Thyroid gland (tissue), 4 donors: Measurements from ENCODE around the gene THRB.

ENCODE experiments used
- POLR2A ChIP-seq, 2 donors: fragments of 450-650 bp; IDR thresholded peaks; one replicate each; pipeline ENCODE4 v1.6.1; 2017; ENCODE audit warnings: antibody characterized with exemption in 2 of 2, mild to moderate bottlenecking in 2 of 2, moderate library complexity in 1 of 2
- TF ChIP-seq, protein P1 (sequence below), 6 experiments: fragments of 200-600 bp in 3 of 6; fragments of 450-650 bp in 3 of 6; sonication (generic) in 3 of 6; IDR thresholded peaks; one replicate each; pipeline ENCODE4 v1.5.1; 2016 to 2019; ENCODE audit warnings: antibody characterized with exemption in 6 of 6, mild to moderate bottlenecking in 2 of 6, inconsistent platforms in 1 of 6, moderate library complexity in 1 of 6

DNA sequence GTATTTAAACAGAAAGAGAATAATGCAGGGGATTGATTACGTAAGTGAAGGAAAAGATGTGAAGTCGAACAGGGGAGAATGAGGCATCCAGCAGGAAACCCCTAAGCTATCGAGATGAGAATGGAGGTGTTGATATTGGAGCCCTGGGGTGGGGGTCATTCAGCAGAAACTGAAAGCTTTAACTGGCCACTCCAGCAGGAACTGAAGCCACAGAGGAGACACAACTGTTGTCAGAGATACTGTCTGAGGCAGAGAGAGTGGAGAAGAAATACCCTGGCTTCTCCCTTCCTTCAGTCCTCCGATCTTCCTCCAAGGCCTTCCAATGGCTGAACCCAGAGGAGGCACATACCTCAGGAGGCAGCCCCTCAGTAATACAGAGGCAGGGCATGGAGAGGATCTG lies 152.4 kb downstream of the THRB start:
- no peak for TF ChIP-seq POLR2A (IDR thresholded peaks at IDR 0.05)
- TF ChIP-seq, protein P1, sequence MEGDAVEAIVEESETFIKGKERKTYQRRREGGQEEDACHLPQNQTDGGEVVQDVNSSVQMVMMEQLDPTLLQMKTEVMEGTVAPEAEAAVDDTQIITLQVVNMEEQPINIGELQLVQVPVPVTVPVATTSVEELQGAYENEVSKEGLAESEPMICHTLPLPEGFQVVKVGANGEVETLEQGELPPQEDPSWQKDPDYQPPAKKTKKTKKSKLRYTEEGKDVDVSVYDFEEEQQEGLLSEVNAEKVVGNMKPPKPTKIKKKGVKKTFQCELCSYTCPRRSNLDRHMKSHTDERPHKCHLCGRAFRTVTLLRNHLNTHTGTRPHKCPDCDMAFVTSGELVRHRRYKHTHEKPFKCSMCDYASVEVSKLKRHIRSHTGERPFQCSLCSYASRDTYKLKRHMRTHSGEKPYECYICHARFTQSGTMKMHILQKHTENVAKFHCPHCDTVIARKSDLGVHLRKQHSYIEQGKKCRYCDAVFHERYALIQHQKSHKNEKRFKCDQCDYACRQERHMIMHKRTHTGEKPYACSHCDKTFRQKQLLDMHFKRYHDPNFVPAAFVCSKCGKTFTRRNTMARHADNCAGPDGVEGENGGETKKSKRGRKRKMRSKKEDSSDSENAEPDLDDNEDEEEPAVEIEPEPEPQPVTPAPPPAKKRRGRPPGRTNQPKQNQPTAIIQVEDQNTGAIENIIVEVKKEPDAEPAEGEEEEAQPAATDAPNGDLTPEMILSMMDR (IDR thresholded peaks at IDR 0.05): no peak
